Measurements from ENCODE around the gene MIPEP.

The MIPEP gene

DNA sequence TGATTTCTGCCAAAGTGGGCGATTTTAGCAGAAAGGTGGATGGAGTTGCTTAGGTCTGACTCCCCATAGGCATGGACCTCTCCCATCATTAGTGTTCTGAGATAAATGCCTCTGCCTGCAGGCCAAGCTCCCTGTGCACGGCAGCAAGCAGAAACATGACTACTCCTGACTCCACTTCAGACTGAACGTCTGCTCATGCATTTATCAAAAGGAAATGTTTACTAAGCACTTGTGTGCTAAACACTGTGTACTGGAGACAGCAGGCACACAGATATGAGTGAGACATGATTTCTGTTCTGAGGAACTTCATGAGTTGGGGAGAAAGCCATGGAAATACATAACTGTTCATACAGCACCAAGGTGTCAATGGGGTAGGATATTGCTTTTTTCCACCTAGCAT is 149.6 kb downstream of the MIPEP start:
- no peak for DNase-seq (ENCODE audit: low read depth)
- no peak overlapping the region for H3K4me3 ChIP-seq (ENCODE audit: low read depth, low read length)
- TF ChIP-seq, protein P1, sequence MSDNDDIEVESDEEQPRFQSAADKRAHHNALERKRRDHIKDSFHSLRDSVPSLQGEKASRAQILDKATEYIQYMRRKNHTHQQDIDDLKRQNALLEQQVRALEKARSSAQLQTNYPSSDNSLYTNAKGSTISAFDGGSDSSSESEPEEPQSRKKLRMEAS (IDR thresholded peaks at IDR 0.05; ENCODE audit: low read depth, low read length): no peak
- TF ChIP-seq, protein P2, sequence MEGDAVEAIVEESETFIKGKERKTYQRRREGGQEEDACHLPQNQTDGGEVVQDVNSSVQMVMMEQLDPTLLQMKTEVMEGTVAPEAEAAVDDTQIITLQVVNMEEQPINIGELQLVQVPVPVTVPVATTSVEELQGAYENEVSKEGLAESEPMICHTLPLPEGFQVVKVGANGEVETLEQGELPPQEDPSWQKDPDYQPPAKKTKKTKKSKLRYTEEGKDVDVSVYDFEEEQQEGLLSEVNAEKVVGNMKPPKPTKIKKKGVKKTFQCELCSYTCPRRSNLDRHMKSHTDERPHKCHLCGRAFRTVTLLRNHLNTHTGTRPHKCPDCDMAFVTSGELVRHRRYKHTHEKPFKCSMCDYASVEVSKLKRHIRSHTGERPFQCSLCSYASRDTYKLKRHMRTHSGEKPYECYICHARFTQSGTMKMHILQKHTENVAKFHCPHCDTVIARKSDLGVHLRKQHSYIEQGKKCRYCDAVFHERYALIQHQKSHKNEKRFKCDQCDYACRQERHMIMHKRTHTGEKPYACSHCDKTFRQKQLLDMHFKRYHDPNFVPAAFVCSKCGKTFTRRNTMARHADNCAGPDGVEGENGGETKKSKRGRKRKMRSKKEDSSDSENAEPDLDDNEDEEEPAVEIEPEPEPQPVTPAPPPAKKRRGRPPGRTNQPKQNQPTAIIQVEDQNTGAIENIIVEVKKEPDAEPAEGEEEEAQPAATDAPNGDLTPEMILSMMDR (IDR thresholded peaks at IDR 0.05; ENCODE audit: low read depth, low read length): no peak
- TF ChIP-seq MYC (IDR thresholded peaks at IDR 0.05; ENCODE audit: low read depth, low read length) (no peak), POLR2A (IDR thresholded peaks at IDR 0.05; ENCODE audit: extremely low read depth, insufficient read length) (no peak)

DNA sequence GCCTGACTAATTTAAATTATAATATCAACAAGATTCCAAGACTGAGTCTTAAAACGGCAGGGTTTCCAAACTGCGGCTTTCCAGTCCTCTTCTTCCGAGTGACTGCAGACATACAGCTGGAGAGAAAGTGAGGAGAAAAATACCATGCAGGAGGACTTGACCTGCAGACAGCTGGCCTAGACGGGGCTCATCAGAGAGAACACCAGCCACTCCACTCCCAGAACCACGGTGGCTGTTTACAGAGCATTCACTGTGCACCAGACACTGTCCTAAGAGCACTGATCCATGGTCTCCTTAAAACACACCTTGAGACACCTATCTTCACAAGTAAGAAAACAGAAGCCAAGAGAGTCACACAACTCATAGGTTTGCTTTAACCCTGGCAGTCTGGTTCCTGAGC is 152.7 kb downstream of the MIPEP start:
- no peak for DNase-seq (ENCODE audit: low read depth)
- TF ChIP-seq, protein P2 (IDR thresholded peaks at IDR 0.05; ENCODE audit: low read depth, low read length): no peak
- H3K4me3 ChIP-seq (ENCODE audit: low read depth, low read length): no peak overlapping the region

DNA sequence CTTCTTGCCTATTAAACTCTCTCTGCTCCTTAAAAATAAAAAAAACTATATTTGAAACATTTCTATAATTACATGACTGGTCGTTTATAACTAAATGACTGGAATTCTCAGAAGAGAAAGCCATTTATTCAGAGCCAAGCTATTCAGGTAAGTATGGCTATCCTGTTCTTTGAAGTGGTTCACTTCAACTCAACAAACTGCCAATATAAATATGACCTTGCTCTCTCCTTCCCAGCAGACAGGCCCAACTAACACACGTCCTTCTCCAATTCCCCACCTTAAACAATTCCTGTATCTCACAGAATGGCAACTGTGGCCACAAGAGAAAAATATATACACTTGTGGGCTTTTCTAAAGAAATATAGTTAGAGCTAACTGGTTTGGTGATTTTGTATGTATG is 153.9 kb downstream of the MIPEP start:
- TF ChIP-seq POLR2A (IDR thresholded peaks at IDR 0.05; ENCODE audit: extremely low read depth, insufficient read length): no peak
- DNase-seq (ENCODE audit: low read depth): no peak
- no peak overlapping the region for H3K4me3 ChIP-seq (ENCODE audit: low read depth, low read length)

DNA sequence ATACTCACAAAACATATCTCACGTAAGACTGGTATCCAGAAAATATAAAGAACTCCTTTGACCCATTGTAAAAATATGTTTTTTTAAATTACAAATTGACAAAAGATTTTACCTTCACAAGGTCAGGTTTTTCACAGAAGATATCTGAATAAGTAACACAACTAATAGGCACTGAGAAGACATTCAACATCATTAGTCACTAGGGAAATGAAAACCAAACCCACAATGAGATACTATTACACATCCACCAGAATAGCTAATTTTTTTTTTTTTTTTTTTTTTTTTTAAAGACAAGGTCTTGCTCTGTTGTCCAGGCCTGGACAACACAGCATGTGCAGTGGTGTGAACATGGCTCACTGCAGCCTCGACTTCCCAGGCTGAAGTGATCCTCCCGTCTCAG is 157.5 kb downstream of the MIPEP start:
- no peak for DNase-seq (ENCODE audit: low read depth)
- no peak overlapping the region for H3K4me3 ChIP-seq (ENCODE audit: low read depth, low read length)
- TF ChIP-seq, protein P2 (IDR thresholded peaks at IDR 0.05; ENCODE audit: low read depth, low read length): no peak
- no peak for TF ChIP-seq MYC (IDR thresholded peaks at IDR 0.05; ENCODE audit: low read depth, low read length)
- TF ChIP-seq, protein P1 (IDR thresholded peaks at IDR 0.05; ENCODE audit: low read depth, low read length): no peak

DNA sequence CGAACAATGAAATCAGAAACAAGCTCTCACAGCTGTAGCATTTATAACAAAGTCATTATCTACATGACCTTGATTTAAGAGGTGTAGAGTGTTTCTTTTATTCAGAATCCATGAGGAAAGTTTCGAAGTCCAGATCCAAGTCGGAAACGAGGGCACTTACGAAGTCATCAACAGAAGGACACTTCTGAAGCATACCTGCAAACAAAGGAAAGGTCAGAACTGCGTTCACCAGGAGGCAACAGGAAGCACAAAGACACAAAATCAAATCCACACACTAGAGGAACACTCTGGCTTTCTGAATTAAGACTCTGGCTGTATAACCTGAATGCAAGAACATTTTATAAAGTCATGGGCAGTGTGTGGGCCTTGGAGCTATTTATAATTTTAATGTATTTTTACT is 158.9 kb downstream of the MIPEP start:
- TF ChIP-seq, protein P1 (IDR thresholded peaks at IDR 0.05; ENCODE audit: low read depth, low read length): no peak
- TF ChIP-seq, protein P2 (IDR thresholded peaks at IDR 0.05; ENCODE audit: low read depth, low read length): no peak
- TF ChIP-seq POLR2A (IDR thresholded peaks at IDR 0.05; ENCODE audit: extremely low read depth, insufficient read length) (no peak), MYC (IDR thresholded peaks at IDR 0.05; ENCODE audit: low read depth, low read length) (no peak)
- H3K4me3 ChIP-seq (ENCODE audit: low read depth, low read length): no peak overlapping the region
- no peak for DNase-seq (ENCODE audit: low read depth)

DNA sequence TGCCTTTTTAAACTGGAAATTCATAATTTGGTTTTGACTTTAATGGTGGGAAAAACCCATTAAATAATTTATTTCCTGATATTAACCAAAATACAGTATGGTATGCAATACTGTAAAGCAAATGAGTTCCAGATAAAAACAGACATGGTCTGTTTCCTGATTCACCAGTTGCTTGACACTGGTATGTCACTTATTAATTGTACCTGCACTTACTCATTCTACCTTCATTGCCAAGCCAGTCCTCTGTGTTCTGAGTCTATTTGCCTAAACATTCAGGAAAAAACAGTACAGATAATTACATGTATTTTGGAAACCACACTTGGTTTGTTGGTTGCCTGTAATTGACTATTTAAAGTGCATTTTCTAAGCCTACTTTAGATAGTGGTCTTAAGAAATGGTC is 159.7 kb downstream of the MIPEP start:
- H3K4me3 ChIP-seq (ENCODE audit: low read depth, low read length): no peak overlapping the region
- no peak for DNase-seq (ENCODE audit: low read depth)
- TF ChIP-seq, protein P1 (IDR thresholded peaks at IDR 0.05; ENCODE audit: low read depth, low read length): no peak
- no peak for TF ChIP-seq POLR2A (IDR thresholded peaks at IDR 0.05; ENCODE audit: extremely low read depth, insufficient read length)
- TF ChIP-seq MYC (IDR thresholded peaks at IDR 0.05; ENCODE audit: low read depth, low read length): no peak
- TF ChIP-seq, protein P2 (IDR thresholded peaks at IDR 0.05; ENCODE audit: low read depth, low read length): no peak
